ENCODE results near the gene METTL5. TPM values are rescaled to one million over a fixed set of nuclear protein-coding genes. Genes with fewer than 3 reads are reported as not detected.
A peak's percentile ranks its signal among the peaks of the same experiment; 100 is the strongest.

Gene METTL5
- total and polyA plus RNA-seq, 9 of the 15 experiments (the other 6 are each of a cell fraction or from before 2014, with no cell fraction given) = 149 to 471 (median 224) TPM

- no peak for TF ChIP-seq AFF4 (CRISPR knock-in tag; IDR thresholded peaks at IDR 0.05)
- TF ChIP-seq FOSL1 (tag; conservative IDR thresholded peaks at IDR 0.05) = 0 out of 2 replicates have a peak, but pooled peaks have one; percentile 27
- peak; percentile 81 for TF ChIP-seq CBFA2T3 (IDR thresholded peaks at IDR 0.05)
- TF ChIP-seq CTBP1 (IDR thresholded peaks at IDR 0.05; ENCODE audit: borderline replicate concordance) = peak; percentile 82
- TF ChIP-seq SP1 (CRISPR knock-in tag; IDR thresholded peaks at IDR 0.05) = peak; percentile 44; the same call in 1 of the 2 replicates
- TF ChIP-seq ZFP36 (IDR thresholded peaks at IDR 0.05; ENCODE audit: low read depth, low read length, partially characterized antibody) = no peak
- TF ChIP-seq UBTF (IDR thresholded peaks at IDR 0.05; ENCODE audit: borderline replicate concordance in 1 of 2, low read depth in 2 of 2, low read length in 2 of 2) = peak; percentile 47 to 51; a peak in 3 of 4 replicates
- peak; percentile 51 for TF ChIP-seq EHMT2 (IDR thresholded peaks at IDR 0.05)
- no peak for TF ChIP-seq ZNF75A (CRISPR knock-in tag; IDR thresholded peaks at IDR 0.05)
- no peak for TF ChIP-seq ZNF239 (CRISPR knock-in tag; IDR thresholded peaks at IDR 0.05)
- TF ChIP-seq TCFL5 (CRISPR knock-in tag; conservative IDR thresholded peaks at IDR 0.05) = no peak
- no peak for TF ChIP-seq ZNF778 (CRISPR knock-in tag; IDR thresholded peaks at IDR 0.05)
- TF ChIP-seq POLR2A (conservative IDR thresholded peaks at IDR 0.05) = 0 out of 2 replicates have a peak, but pooled peaks have one; percentile 10
- TF ChIP-seq FOXA1 (IDR thresholded peaks at IDR 0.05; ENCODE audit: borderline replicate concordance) = no peak
- TF ChIP-seq BRCA1 (IDR thresholded peaks at IDR 0.05) = no peak
- no peak for TF ChIP-seq BRCA1 (CRISPR knock-in tag; IDR thresholded peaks at IDR 0.05)
- no peak for TF ChIP-seq BCL6 (CRISPR knock-in tag; IDR thresholded peaks at IDR 0.05)
- TF ChIP-seq HDAC2 (IDR thresholded peaks at IDR 0.05) = peak; percentile 80
- TF ChIP-seq XRCC4 (IDR thresholded peaks at IDR 0.05; ENCODE audit: extremely low read depth, insufficient read depth, insufficient read length) = no peak
- no peak for TF ChIP-seq RBM34 (IDR thresholded peaks at IDR 0.05; ENCODE audit: borderline replicate concordance, insufficient read depth, low read length)
- peak; percentile 73 for TF ChIP-seq TEAD4 (IDR thresholded peaks at IDR 0.05; ENCODE audit: low read length)
- TF ChIP-seq TEAD4 (CRISPR knock-in tag; IDR thresholded peaks at IDR 0.05; ENCODE audit: borderline replicate concordance) = no peak
- no peak for TF ChIP-seq ZNF280A (IDR thresholded peaks at IDR 0.05; ENCODE audit: low read depth, partially characterized antibody)
- no peak for TF ChIP-seq ZFP1 (CRISPR knock-in tag; IDR thresholded peaks at IDR 0.05)
These were observed 15.4 kb upstream of the METTL5 start (continued) for GRCh38 chr2:169839954-169840746.

All from K562 (cell line).